H9 (cell line): ENCODE results near the gene ACOT7. TPM values are rescaled to one million over a fixed set of nuclear protein-coding genes. Genes with fewer than 3 reads are reported as not detected.

Source experiments
- DNase-seq: peaks from one replicate; pipeline ENCODE4 v3.0.0-alpha.2; 2017
- H2AFZ ChIP-seq: one replicate; pipeline ENCODE4 v1.6.1; 2013; ENCODE audit warnings: mild to moderate bottlenecking, low read length, control low read depth, moderate library complexity
- H2AK5ac ChIP-seq: 2 replicates; pipeline ENCODE4 v1.6.1; 2013; ENCODE audit warnings: low read length, control low read depth, mixed read lengths; ENCODE audit not compliant: insufficient read length
- H2BK120ac ChIP-seq: one replicate; pipeline ENCODE4 v1.6.1; 2013; ENCODE audit warnings: low read depth, mild to moderate bottlenecking, low read length, control low read depth, inconsistent platforms; ENCODE audit not compliant: poor library complexity, severe bottlenecking
- H2BK12ac ChIP-seq: 2 replicates; pipeline ENCODE4 v1.6.1; 2013; ENCODE audit warnings: low read length, control low read depth, mixed read lengths, low read depth; ENCODE audit not compliant: insufficient read length
- H2BK15ac ChIP-seq: 2 replicates; pipeline ENCODE4 v1.6.1; 2013; ENCODE audit warnings: low read depth, low read length, control low read depth
- H2BK20ac ChIP-seq: one replicate; pipeline ENCODE4 v1.6.1; 2013; ENCODE audit warnings: low read depth, mild to moderate bottlenecking, low read length, control low read depth, inconsistent platforms; ENCODE audit not compliant: poor library complexity, severe bottlenecking
- H2BK5ac ChIP-seq: 2 replicates; pipeline ENCODE4 v1.6.1; 2013; ENCODE audit warnings: low read length, control low read depth, mixed read lengths; ENCODE audit not compliant: insufficient read length
- H3K14ac ChIP-seq: 2 replicates; pipeline ENCODE4 v1.6.1; 2013; ENCODE audit warnings: low read length, control low read depth; ENCODE audit not compliant: insufficient read depth
- H3K18ac ChIP-seq: 2 replicates; pipeline ENCODE4 v1.6.1; 2013; ENCODE audit warnings: low read depth, mild to moderate bottlenecking, mixed read lengths, low read length, control low read depth; ENCODE audit not compliant: insufficient read length
- H3K23ac ChIP-seq: 2 replicates; pipeline ENCODE4 v1.6.1; 2013; ENCODE audit warnings: low read length, control low read depth, mixed read lengths, low read depth; ENCODE audit not compliant: insufficient read length
- H3K23me2 ChIP-seq: 2 replicates; pipeline ENCODE4 v1.6.1; 2013; ENCODE audit warnings: low read depth, mild to moderate bottlenecking, mixed read lengths, low read length, control low read depth; ENCODE audit not compliant: insufficient read length, poor library complexity, severe bottlenecking
- H3K27ac ChIP-seq: 2 replicates; pipeline ENCODE4 v1.5.1; 2013; ENCODE audit warnings: low read length, control low read depth, mixed read lengths, low read depth; ENCODE audit not compliant: insufficient read length
- H3K27me3 ChIP-seq: 2 replicates; pipeline ENCODE4 v1.6.1; 2013; ENCODE audit warnings: low read length, control low read depth, inconsistent platforms; ENCODE audit not compliant: insufficient read depth
- H3K4ac ChIP-seq: 2 replicates; pipeline ENCODE4 v1.6.1; 2013; ENCODE audit warnings: low read depth, mild to moderate bottlenecking, control low read depth, inconsistent platforms, low read length, moderate library complexity
- H3K4me1 ChIP-seq: 2 replicates; pipeline ENCODE4 v1.6.1; 2013; ENCODE audit warnings: low read length, control low read depth, inconsistent platforms; ENCODE audit not compliant: insufficient read depth
- H3K4me2 ChIP-seq: 2 replicates; pipeline ENCODE4 v1.6.1; 2013; ENCODE audit warnings: low read length, control low read depth, mixed read lengths; ENCODE audit not compliant: insufficient read length, insufficient read depth
- H3K56ac ChIP-seq: 2 replicates; pipeline ENCODE4 v1.6.1; 2013; ENCODE audit warnings: low read depth, mild to moderate bottlenecking, mixed read lengths, low read length, control low read depth; ENCODE audit not compliant: insufficient read length
- H3K79me1 ChIP-seq: 2 replicates; pipeline ENCODE4 v1.6.1; 2013; ENCODE audit warnings: low read depth, mild to moderate bottlenecking, moderate library complexity, low read length, control low read depth, inconsistent platforms; ENCODE audit not compliant: insufficient read depth, poor library complexity, severe bottlenecking
- H3K79me2 ChIP-seq: 2 replicates; pipeline ENCODE4 v1.6.1; 2013; ENCODE audit warnings: low read length, control low read depth, inconsistent platforms; ENCODE audit not compliant: insufficient read depth
- H3K9ac ChIP-seq: 2 replicates; pipeline ENCODE4 v1.6.1; 2013; ENCODE audit warnings: low read length, control low read depth, mixed read lengths; ENCODE audit not compliant: insufficient read length; ENCODE audit errors: extremely low read depth
- H3K9me3 ChIP-seq: one replicate; pipeline ENCODE4 v1.6.1; 2013; ENCODE audit warnings: low read depth, low read length, inconsistent platforms; ENCODE audit not compliant: control insufficient read depth
- H3T11ph ChIP-seq: one replicate; pipeline ENCODE4 v1.6.1; 2013; ENCODE audit warnings: mild to moderate bottlenecking, low read length, control low read depth, inconsistent platforms
- H4K20me1 ChIP-seq: one replicate; pipeline ENCODE4 v1.6.1; 2013; ENCODE audit not compliant: control insufficient read depth, insufficient read length, insufficient read depth
- H4K5ac ChIP-seq: 2 replicates; pipeline ENCODE4 v1.6.1; 2013; ENCODE audit warnings: low read depth, mild to moderate bottlenecking, mixed read lengths, low read length, control low read depth; ENCODE audit not compliant: insufficient read length
- H4K8ac ChIP-seq: replicated peaks from 2 replicates; pipeline ENCODE4 v1.6.1; 2013; ENCODE audit warnings: low read length, control low read depth, mixed read lengths, low read depth; ENCODE audit not compliant: insufficient read length
- H4K91ac ChIP-seq: 2 replicates; pipeline ENCODE4 v1.6.1; 2013; ENCODE audit warnings: low read depth, mild to moderate bottlenecking, moderate library complexity, mixed read lengths, low read length, control low read depth; ENCODE audit not compliant: insufficient read length
- H3K27ac Mint-ChIP-seq, 3 experiments: 2 replicates in 2 of 3; 3 replicates in 1 of 3; pipeline ENCODE4 v1.8.0; 2020 to 2021; ENCODE audit warnings: mixed read lengths in 3 of 3, mild to moderate bottlenecking in 1 of 3, moderate library complexity in 1 of 3
- H3K27me3 Mint-ChIP-seq: 2 replicates; pipeline ENCODE4 v1.8.0; 2021; ENCODE audit warnings: low read depth, mild to moderate bottlenecking, moderate library complexity, mixed read lengths
- H3K36me3 Mint-ChIP-seq, 3 experiments: 2 replicates in 2 of 3; 3 replicates in 1 of 3; pipeline ENCODE4 v1.8.0; 2020 to 2021; ENCODE audit warnings: low read depth in 3 of 3, mixed read lengths in 3 of 3; ENCODE audit not compliant: insufficient read depth in 1 of 3
- H3K4me1 Mint-ChIP-seq, 2 experiments: 2 replicates each; pipeline ENCODE4 v1.8.0; 2020; ENCODE audit warnings: mixed read lengths in 2 of 2
- H3K4me3 Mint-ChIP-seq, 2 experiments: 2 replicates in 1 of 2; 3 replicates in 1 of 2; pipeline ENCODE4 v1.8.0; 2020 to 2021; ENCODE audit warnings: mild to moderate bottlenecking in 2 of 2, mixed read lengths in 2 of 2, moderate library complexity in 1 of 2
- H3K9me3 Mint-ChIP-seq, 2 experiments: 2 replicates in 1 of 2; 3 replicates in 1 of 2; pipeline ENCODE4 v1.8.0; 2020; ENCODE audit warnings: mild to moderate bottlenecking in 2 of 2, mixed read lengths in 2 of 2, moderate library complexity in 1 of 2
- CTCF ChIP-seq: fragments of 200-600 bp; sonication (generic); conservative IDR thresholded peaks from 3 replicates; pipeline ENCODE4 v1.8.0; 2021; ENCODE audit warnings: antibody characterized with exemption, mild to moderate bottlenecking
- WGBS: extraction: QIAGEN DNeasy Blood & Tissue Kit; methylation state at CpG from one replicate; pipeline ENCODE4 v1.1.7; 2013; ENCODE audit warnings: missing lambda C conversion rate, low lambda C conversion rate, mixed read lengths; ENCODE audit not compliant: insufficient read length; ENCODE audit errors: extremely low coverage; 5-methylcytosine and 5-hydroxymethylcytosine counted together
- total RNA-seq: library from RNA; stranded (reverse); gene quantifications from 2 replicates; pipeline ENCODE4 v1.2.1, GENCODE V29; 2021

ACOT7 gene
- total RNA-seq, 1 experiment from 2014 or later, result 87.4 TPM

GRCh38 chr1:6286266-6286665 lies 107.3 kb downstream of the ACOT7 start:
- no peak overlapping the region for H3K56ac ChIP-seq
- H2BK20ac ChIP-seq, result no peak overlapping the region
- H3K4me2 ChIP-seq, result no peak overlapping the region
- H3K9ac ChIP-seq, result no peak overlapping the region
- H2BK5ac ChIP-seq, result no peak overlapping the region
- no peak overlapping the region for H2BK12ac ChIP-seq
- no peak overlapping the region for H3K4me3 Mint-ChIP-seq
- H2BK120ac ChIP-seq, result no peak overlapping the region
- no peak overlapping the region for H4K5ac ChIP-seq
- no CpG with 5 or more reads among the region's 8 CpGs for WGBS
- no peaks in the 10 kb centered on the region for H4K20me1 ChIP-seq
- no peak overlapping the region for H2AK5ac ChIP-seq
- H3K14ac ChIP-seq, result no peak overlapping the region
- no peaks in the 10 kb centered on the region for H3K9me3 Mint-ChIP-seq
- no peak overlapping the region for H2AFZ ChIP-seq
- H3K23me2 ChIP-seq, result no peaks in the 10 kb centered on the region
- no peak overlapping the region for H2BK15ac ChIP-seq
- no peak for DNase-seq
- no peak for TF ChIP-seq CTCF
- H3K27ac ChIP-seq, result no peak overlapping the region
- no peak overlapping the region for H4K8ac ChIP-seq
- H3K4me1 Mint-ChIP-seq, result no peaks in the 10 kb centered on the region
- H3K4ac ChIP-seq, result no peak overlapping the region
- H4K91ac ChIP-seq, result no peak overlapping the region
- H3K4me1 ChIP-seq, result no peaks in the 10 kb centered on the region
- no peaks in the 10 kb centered on the region for H3K79me2 ChIP-seq
- H3T11ph ChIP-seq, result no peak overlapping the region
- no peaks in the 10 kb centered on the region for H3K27me3 Mint-ChIP-seq
- no peaks in the 10 kb centered on the region for H3K79me1 ChIP-seq
- H3K9me3 ChIP-seq, result no peaks in the 10 kb centered on the region
- H3K18ac ChIP-seq, result no peak overlapping the region
- no peak overlapping the region for H3K23ac ChIP-seq
- H3K36me3 Mint-ChIP-seq, result peaks cover 0 to 8% (median 4%) of the 10 kb centered on the region in 3 experiments; a peak in 2 of 7 replicates
- H3K27ac Mint-ChIP-seq, result no peak overlapping the region
- no peaks in the 10 kb centered on the region for H3K27me3 ChIP-seq
